Transverse colon (tissue), 4 donors: ENCODE data around the gene TRAPPC2L. TPM values are rescaled to one million over a fixed set of nuclear protein-coding genes. Genes with fewer than 3 reads are reported as not detected.

Source experiments
- DNase-seq: peaks from one replicate; pipeline ENCODE4 v3.0.0-alpha.2; 2019
- H3K27ac ChIP-seq, 4 donors: fragments of 200-600 bp; sonication (generic); 2 replicates each; pipeline ENCODE4 v1.5.1; 2016 to 2018; ENCODE audit warnings: inconsistent platforms in 4 of 4
- H3K27me3 ChIP-seq: fragments of 200-600 bp; sonication (generic); 2 replicates; pipeline ENCODE4 v1.5.1; 2017; ENCODE audit warnings: inconsistent platforms
- H3K36me3 ChIP-seq, 4 donors: fragments of 200-600 bp; sonication (generic); 2 replicates each; pipeline ENCODE4 v1.5.1; 2017 to 2019; ENCODE audit warnings: inconsistent platforms in 4 of 4
- H3K4me1 ChIP-seq, 4 donors: fragments of 200-600 bp; sonication (generic); 2 replicates each; pipeline ENCODE4 v1.5.1; 2017 to 2020; ENCODE audit warnings: inconsistent platforms in 4 of 4
- H3K4me3 ChIP-seq, 4 donors: fragments of 200-600 bp; sonication (generic); 1 replicate in 1 of 4; 2 replicates in 3 of 4; pipeline versions ENCODE4 v1.5.1 to v1.6.1; 2017 to 2019; ENCODE audit warnings: inconsistent platforms in 4 of 4
- H3K9me3 ChIP-seq, 2 donors: fragments of 200-600 bp; sonication (generic); 2 replicates each; pipeline ENCODE4 v1.5.1; 2017 to 2019; ENCODE audit warnings: inconsistent platforms in 2 of 2
- EP300 ChIP-seq: sonication (generic); formaldehyde crosslinking; IDR thresholded peaks from one replicate; pipeline ENCODE4 v1.6.1; 2017; ENCODE audit warnings: antibody characterized with exemption, low read depth
- POLR2A ChIP-seq: fragments of 450-650 bp; IDR thresholded peaks from one replicate; pipeline ENCODE4 v1.6.1; 2016; ENCODE audit warnings: antibody characterized with exemption, mild to moderate bottlenecking, moderate library complexity
- POLR2AphosphoS5 ChIP-seq, 3 donors: sonication (generic); formaldehyde crosslinking; IDR thresholded peaks; one replicate each; pipeline ENCODE4 v1.6.1; 2016; ENCODE audit warnings: antibody characterized with exemption in 3 of 3
- WGBS, 2 donors: methylation state at CpG; one replicate each; pipeline ENCODE4 v1.1.5; 2018; ENCODE audit warnings: low coverage in 1 of 2; 5-methylcytosine and 5-hydroxymethylcytosine counted together
- in situ Hi-C, 4 donors: fragments of 200-750 bp; cut with MboI; loops; one replicate each; pipeline versions ENCODE4 v1.15.0 to v1.15.1; 2017; ENCODE audit warnings: low sequenced_read_pairs in 3 of 4, low pct_ligation_motif_present in 1 of 4, low pct_unique_long_range_greater_than_20kb in 1 of 4
- intact Hi-C: fragments of 100-400 bp; cut with DNase I; formaldehyde crosslinking; loops from one replicate; pipeline ENCODE4 v1.15.1; 2023; ENCODE audit warnings: low total_unique reads
- total RNA-seq, 4 donors: library from RNA; depleted of rRNA; stranded (reverse); fragments of >200 nt; gene quantifications; one replicate each; pipeline ENCODE4 v1.1.0, GENCODE V29; 2016
- TF ChIP-seq, protein P1 (sequence below), 5 experiments: fragments of 200-600 bp in 3 of 5; fragments of 450-650 bp in 2 of 5; sonication (generic) in 3 of 5; IDR thresholded peaks; 1 replicate in 2 of 5; 2 replicates in 3 of 5; pipeline ENCODE4 v1.5.1; 2016 to 2017; ENCODE audit warnings: antibody characterized with exemption in 5 of 5, inconsistent platforms in 3 of 5, mild to moderate bottlenecking in 2 of 5, moderate library complexity in 1 of 5

Gene TRAPPC2L
- total RNA-seq, 4 donors from 2014 or later: 9.8 to 34.4 (median 19.7) TPM

- peaks cover 0 to 4% (median 0%) of the 10 kb centered on the region in 4 donors for H3K4me1 ChIP-seq
- DNase-seq: peak; percentile 51
- in situ Hi-C loops: no loop called here
- H3K27me3 ChIP-seq: peaks cover 45% of the 10 kb centered on the region
- no peaks in the 10 kb centered on the region for H3K9me3 ChIP-seq
- H3K36me3 ChIP-seq: no peaks in the 10 kb centered on the region
- intact Hi-C loops: no loop called here
- no peak for TF ChIP-seq POLR2A
- no peak for TF ChIP-seq POLR2AphosphoS5 (IDR thresholded peaks at IDR 0.05)
- TF ChIP-seq EP300: no peak
- TF ChIP-seq, protein P1, sequence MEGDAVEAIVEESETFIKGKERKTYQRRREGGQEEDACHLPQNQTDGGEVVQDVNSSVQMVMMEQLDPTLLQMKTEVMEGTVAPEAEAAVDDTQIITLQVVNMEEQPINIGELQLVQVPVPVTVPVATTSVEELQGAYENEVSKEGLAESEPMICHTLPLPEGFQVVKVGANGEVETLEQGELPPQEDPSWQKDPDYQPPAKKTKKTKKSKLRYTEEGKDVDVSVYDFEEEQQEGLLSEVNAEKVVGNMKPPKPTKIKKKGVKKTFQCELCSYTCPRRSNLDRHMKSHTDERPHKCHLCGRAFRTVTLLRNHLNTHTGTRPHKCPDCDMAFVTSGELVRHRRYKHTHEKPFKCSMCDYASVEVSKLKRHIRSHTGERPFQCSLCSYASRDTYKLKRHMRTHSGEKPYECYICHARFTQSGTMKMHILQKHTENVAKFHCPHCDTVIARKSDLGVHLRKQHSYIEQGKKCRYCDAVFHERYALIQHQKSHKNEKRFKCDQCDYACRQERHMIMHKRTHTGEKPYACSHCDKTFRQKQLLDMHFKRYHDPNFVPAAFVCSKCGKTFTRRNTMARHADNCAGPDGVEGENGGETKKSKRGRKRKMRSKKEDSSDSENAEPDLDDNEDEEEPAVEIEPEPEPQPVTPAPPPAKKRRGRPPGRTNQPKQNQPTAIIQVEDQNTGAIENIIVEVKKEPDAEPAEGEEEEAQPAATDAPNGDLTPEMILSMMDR (IDR thresholded peaks at IDR 0.05): no peak
- H3K4me3 ChIP-seq: no peak overlapping the region
- WGBS, 2 donors: 5 to 31% methylated on average over 4 to 37 of the region's 37 CpGs
- no peak overlapping the region for H3K27ac ChIP-seq
Observed at GRCh38 chr16:88870608-88871348, 13.9 kb downstream of the TRAPPC2L start.

DNA sequence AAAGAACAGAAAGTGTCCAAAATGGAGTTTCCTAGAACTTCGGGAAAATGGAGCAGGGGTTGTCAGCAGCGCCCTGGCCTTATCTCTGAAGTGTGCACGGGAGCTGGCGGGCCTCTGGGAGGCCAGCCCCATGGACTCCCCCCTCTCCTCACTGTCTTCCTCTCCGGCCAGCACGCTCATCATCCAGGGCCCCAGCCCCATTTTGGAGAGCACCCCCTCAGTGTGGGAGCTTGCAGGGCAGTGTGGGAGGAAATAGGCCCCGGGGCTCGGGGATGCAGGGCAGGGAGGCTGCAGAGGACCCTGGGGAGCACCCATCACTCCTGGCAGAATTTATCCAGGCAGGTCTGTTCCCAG lies 14.4 kb downstream of the TRAPPC2L start:
- intact Hi-C loops (no loop called here), in situ Hi-C loops (no loop called here)
- H3K36me3 ChIP-seq: no peaks in the 10 kb centered on the region
- peaks cover 0 to 4% (median 0%) of the 10 kb centered on the region in 4 donors for H3K4me1 ChIP-seq
- no peak overlapping the region for H3K4me3 ChIP-seq
- no peak overlapping the region for H3K27ac ChIP-seq
- H3K9me3 ChIP-seq: no peaks in the 10 kb centered on the region
- no peak for TF ChIP-seq EP300
- TF ChIP-seq, protein P1 (IDR thresholded peaks at IDR 0.05): no peak
- TF ChIP-seq POLR2A: no peak
- no peak for TF ChIP-seq POLR2AphosphoS5 (IDR thresholded peaks at IDR 0.05)
- 39% methylated on average over 8 of the region's 8 CpGs; no CpG with 5 or more reads in 1 of the 2 donors for WGBS, 2 donors
- DNase-seq: no peak
- H3K27me3 ChIP-seq: peaks cover 45% of the 10 kb centered on the region

DNA sequence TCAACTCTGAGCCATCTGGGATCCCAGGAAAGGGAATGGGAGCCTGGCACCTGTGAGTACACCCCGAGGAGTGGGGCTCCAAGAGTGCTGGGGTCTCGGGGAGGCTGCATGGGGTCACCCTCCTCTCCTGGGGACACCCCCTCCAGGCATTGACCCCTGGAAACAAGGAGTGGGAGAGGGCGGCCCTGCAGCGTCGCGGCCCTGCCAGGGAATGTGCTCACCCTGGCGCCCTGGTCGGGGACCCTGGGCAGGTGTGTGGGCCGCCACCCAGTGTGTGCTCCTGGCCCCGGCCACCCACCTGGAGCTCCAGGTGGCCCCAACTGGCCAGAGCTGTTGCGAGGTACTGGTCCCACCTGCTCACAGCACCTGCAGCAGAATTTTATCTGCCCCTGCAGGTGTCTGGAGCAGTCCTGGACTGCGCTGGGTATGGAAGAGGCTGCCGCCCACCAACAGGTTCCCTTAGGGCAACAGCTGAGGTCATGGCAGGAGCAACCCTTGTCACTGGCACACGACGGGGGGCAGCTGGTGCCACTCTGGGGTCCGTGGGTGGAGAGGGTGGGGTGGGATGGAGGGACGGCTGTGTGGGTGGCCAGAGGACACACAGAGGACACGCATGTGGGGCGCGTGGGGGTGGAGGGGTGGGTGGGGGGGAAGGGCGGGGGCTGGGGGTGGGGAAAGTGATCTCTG lies 14.9 kb downstream of the TRAPPC2L start:
- intact Hi-C loops: no loop called here
- TF ChIP-seq POLR2AphosphoS5 (IDR thresholded peaks at IDR 0.05): no peak
- TF ChIP-seq, protein P1 (IDR thresholded peaks at IDR 0.05): no peak
- TF ChIP-seq POLR2A: no peak
- no peak for TF ChIP-seq EP300
- H3K36me3 ChIP-seq: no peaks in the 10 kb centered on the region
- DNase-seq: no peak
- H3K27me3 ChIP-seq: peaks cover 43% of the 10 kb centered on the region
- no peak overlapping the region for H3K4me3 ChIP-seq
- 69% methylated on average over 20 of the region's 21 CpGs; no CpG with 5 or more reads in 1 of the 2 donors for WGBS, 2 donors
- peaks cover 0 to 4% (median 0%) of the 10 kb centered on the region in 4 donors for H3K4me1 ChIP-seq
- H3K9me3 ChIP-seq: no peaks in the 10 kb centered on the region
- H3K27ac ChIP-seq: no peak overlapping the region
- in situ Hi-C loops: no loop called here

DNA sequence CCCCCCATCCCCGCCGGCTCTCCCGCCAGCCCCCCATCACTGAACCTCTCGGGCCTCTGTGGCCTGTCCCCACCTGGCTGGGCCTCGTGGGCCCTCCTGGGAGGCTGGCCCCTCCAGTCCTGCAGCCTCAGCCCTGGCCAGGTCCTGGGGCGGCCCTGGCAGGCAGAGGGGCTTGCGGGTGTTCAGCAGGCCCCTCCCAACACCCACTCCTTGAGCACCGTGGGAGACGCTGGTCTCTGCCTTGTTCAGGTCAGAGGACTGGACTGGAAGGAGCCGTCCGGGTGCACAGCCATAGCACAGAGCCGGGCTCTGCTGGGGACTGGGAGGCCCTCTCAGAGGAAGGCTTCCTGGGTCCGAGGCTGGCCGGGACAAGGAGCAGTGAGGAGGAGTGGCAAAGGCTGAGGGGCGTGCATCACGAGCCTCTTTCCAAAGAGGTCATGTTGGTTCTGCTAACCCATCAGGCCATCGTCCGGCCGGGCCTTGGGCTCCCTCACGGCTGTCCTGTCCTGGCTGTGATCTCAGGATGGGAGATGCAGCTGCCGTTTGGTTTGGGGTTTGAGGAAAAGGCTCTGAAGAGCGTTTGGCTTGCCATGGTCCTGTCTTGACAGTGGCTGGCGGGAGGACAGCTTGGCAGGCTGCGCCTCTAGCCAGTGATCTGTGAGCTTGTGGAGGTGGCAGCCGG lies 15.9 kb downstream of the TRAPPC2L start:
- 70 to 90% methylated on average over 2 to 25 of the region's 25 CpGs for WGBS, 2 donors
- Histone ChIP-seq H3K36me3 (no peaks in the 10 kb centered on the region), H3K27ac (no peak overlapping the region), H3K9me3 (no peaks in the 10 kb centered on the region), H3K4me1 (peaks cover 0 to 4% (median 0%) of the 10 kb centered on the region in 4 donors), H3K27me3 (peaks cover 40% of the 10 kb centered on the region), H3K4me3 (no peak overlapping the region)
- TF ChIP-seq POLR2AphosphoS5 (IDR thresholded peaks at IDR 0.05): no peak
- TF ChIP-seq, protein P1 (IDR thresholded peaks at IDR 0.05): no peak
- TF ChIP-seq EP300: no peak
- TF ChIP-seq POLR2A: no peak
- intact Hi-C loops: no loop called here
- no peak for DNase-seq
- in situ Hi-C loops: no loop called here
